Lower leg skin (tissue), 3 donors: ENCODE measurements around the gene DENND1A.

ENCODE experiments used
- CTCF ChIP-seq, 3 donors: fragments of 450-650 bp; IDR thresholded peaks; one replicate each; pipeline ENCODE4 v1.5.1; 2016; ENCODE audit warnings: antibody characterized with exemption in 3 of 3, mild to moderate bottlenecking in 3 of 3, moderate library complexity in 2 of 3
- POLR2A ChIP-seq, 2 donors: fragments of 450-650 bp; IDR thresholded peaks; one replicate each; pipeline ENCODE4 v1.6.1; 2016 to 2017; ENCODE audit warnings: antibody characterized with exemption in 2 of 2, mild to moderate bottlenecking in 1 of 2, moderate library complexity in 1 of 2

- TF ChIP-seq POLR2A (IDR thresholded peaks at IDR 0.05) (no peak), CTCF (IDR thresholded peaks at IDR 0.05) (no peak)
Measured at GRCh38 chr9:123359106-123359505, 570.8 kb downstream of the DENND1A start.
